Parathyroid adenoma (tissue), 2 donors: Measurements from ENCODE around the gene CCDC192.

Experiments
- H2AFZ ChIP-seq: fragments of 300-600 bp; sonication (generic); one replicate; pipeline ENCODE4 v1.7.0; 2017; ENCODE audit warnings: antibody characterized with exemption, mild to moderate bottlenecking
- H3K27ac ChIP-seq: fragments of 300-600 bp; sonication (generic); one replicate; pipeline ENCODE4 v1.7.0; 2017
- H3K27me3 ChIP-seq: fragments of 300-600 bp; sonication (generic); one replicate; pipeline ENCODE4 v1.7.0; 2017; ENCODE audit warnings: low read length; ENCODE audit not compliant: control insufficient read depth, insufficient read depth
- H3K36me3 ChIP-seq: fragments of 300-600 bp; sonication (generic); one replicate; pipeline ENCODE4 v1.7.0; 2017; ENCODE audit warnings: low read length; ENCODE audit not compliant: control insufficient read depth, insufficient read depth
- H3K4me1 ChIP-seq: fragments of 300-600 bp; sonication (generic); one replicate; pipeline ENCODE4 v1.7.0; 2017; ENCODE audit warnings: control low read depth
- H3K4me2 ChIP-seq: fragments of 300-600 bp; sonication (generic); one replicate; pipeline ENCODE4 v1.7.0; 2017; ENCODE audit warnings: low read length
- H3K4me3 ChIP-seq: fragments of 300-600 bp; sonication (generic); one replicate; pipeline ENCODE4 v1.7.0; 2017; ENCODE audit warnings: low read depth, low read length
- H3K79me2 ChIP-seq: fragments of 300-600 bp; sonication (generic); one replicate; pipeline ENCODE4 v1.7.0; 2017; ENCODE audit warnings: control low read depth
- H3K9ac ChIP-seq: fragments of 300-600 bp; sonication (generic); one replicate; pipeline ENCODE4 v1.7.0; 2017; ENCODE audit warnings: mild to moderate bottlenecking
- H3K9me3 ChIP-seq: fragments of 300-600 bp; sonication (generic); one replicate; pipeline ENCODE4 v1.7.0; 2017; ENCODE audit warnings: low read length; ENCODE audit not compliant: control insufficient read depth
- TF ChIP-seq, protein P1 (sequence below): fragments of 300-600 bp; sonication (generic); IDR thresholded peaks from one replicate; pipeline ENCODE4 v1.7.0; 2017; ENCODE audit warnings: antibody characterized with exemption, mild to moderate bottlenecking
- donor health status: primary hyperparathyroidism.

The CCDC192 gene

DNA sequence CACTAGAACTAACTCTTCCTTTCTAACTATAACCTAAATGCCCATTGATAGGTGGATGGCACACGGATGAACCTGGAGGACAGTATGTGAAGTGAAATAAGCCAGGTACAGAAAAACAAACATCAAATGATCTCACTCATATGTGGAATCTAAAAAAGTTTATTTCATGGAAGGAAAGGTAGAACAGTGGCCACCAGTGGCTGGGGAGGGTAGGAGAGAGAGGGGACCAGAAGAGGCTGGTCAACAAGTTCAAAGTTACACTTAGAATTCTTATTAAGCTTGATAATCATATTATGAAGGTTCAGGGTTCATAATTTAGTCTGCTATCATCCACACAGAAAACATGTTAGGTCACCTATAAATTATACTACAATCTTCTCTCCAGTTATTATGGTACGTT is 272.8 kb downstream of the CCDC192 start:
- no peak overlapping the region for H3K9ac ChIP-seq
- no peaks in the 10 kb centered on the region for H3K9me3 ChIP-seq
- H3K79me2 ChIP-seq, result no peaks in the 10 kb centered on the region
- no peak overlapping the region for H2AFZ ChIP-seq
- no peaks in the 10 kb centered on the region for H3K4me1 ChIP-seq
- TF ChIP-seq, protein P1, sequence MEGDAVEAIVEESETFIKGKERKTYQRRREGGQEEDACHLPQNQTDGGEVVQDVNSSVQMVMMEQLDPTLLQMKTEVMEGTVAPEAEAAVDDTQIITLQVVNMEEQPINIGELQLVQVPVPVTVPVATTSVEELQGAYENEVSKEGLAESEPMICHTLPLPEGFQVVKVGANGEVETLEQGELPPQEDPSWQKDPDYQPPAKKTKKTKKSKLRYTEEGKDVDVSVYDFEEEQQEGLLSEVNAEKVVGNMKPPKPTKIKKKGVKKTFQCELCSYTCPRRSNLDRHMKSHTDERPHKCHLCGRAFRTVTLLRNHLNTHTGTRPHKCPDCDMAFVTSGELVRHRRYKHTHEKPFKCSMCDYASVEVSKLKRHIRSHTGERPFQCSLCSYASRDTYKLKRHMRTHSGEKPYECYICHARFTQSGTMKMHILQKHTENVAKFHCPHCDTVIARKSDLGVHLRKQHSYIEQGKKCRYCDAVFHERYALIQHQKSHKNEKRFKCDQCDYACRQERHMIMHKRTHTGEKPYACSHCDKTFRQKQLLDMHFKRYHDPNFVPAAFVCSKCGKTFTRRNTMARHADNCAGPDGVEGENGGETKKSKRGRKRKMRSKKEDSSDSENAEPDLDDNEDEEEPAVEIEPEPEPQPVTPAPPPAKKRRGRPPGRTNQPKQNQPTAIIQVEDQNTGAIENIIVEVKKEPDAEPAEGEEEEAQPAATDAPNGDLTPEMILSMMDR, result no peak
- no peaks in the 10 kb centered on the region for H3K36me3 ChIP-seq
- H3K4me2 ChIP-seq, result no peak overlapping the region
- no peak overlapping the region for H3K4me3 ChIP-seq
- H3K27me3 ChIP-seq, result no peaks in the 10 kb centered on the region
- no peak overlapping the region for H3K27ac ChIP-seq

DNA sequence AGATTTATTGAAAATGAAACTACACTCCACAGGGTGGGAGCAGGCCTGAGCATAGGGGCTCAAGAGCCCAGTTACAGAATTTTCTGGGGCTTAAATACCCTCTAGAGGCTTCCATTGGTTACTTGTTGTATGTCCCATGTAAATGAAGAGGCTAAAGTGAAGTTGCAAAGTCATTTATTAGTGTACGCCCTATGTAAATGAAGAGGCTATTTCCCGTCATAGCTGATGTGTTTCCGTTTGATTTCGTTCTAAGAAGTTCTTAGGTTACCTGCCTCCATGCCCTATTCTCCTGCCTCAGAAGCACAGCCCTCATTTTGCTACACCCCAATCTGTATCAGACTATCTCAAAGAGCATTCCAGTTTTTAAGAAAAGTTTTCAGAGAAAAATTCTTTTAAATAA is 273.3 kb downstream of the CCDC192 start:
- H3K27ac ChIP-seq, result no peak overlapping the region
- H2AFZ ChIP-seq, result no peak overlapping the region
- H3K4me2 ChIP-seq, result no peak overlapping the region
- no peaks in the 10 kb centered on the region for H3K27me3 ChIP-seq
- H3K4me1 ChIP-seq, result no peaks in the 10 kb centered on the region
- H3K4me3 ChIP-seq, result no peak overlapping the region
- H3K79me2 ChIP-seq, result no peaks in the 10 kb centered on the region
- H3K36me3 ChIP-seq, result no peaks in the 10 kb centered on the region
- TF ChIP-seq, protein P1, result no peak
- H3K9me3 ChIP-seq, result no peaks in the 10 kb centered on the region
- H3K9ac ChIP-seq, result no peak overlapping the region

DNA sequence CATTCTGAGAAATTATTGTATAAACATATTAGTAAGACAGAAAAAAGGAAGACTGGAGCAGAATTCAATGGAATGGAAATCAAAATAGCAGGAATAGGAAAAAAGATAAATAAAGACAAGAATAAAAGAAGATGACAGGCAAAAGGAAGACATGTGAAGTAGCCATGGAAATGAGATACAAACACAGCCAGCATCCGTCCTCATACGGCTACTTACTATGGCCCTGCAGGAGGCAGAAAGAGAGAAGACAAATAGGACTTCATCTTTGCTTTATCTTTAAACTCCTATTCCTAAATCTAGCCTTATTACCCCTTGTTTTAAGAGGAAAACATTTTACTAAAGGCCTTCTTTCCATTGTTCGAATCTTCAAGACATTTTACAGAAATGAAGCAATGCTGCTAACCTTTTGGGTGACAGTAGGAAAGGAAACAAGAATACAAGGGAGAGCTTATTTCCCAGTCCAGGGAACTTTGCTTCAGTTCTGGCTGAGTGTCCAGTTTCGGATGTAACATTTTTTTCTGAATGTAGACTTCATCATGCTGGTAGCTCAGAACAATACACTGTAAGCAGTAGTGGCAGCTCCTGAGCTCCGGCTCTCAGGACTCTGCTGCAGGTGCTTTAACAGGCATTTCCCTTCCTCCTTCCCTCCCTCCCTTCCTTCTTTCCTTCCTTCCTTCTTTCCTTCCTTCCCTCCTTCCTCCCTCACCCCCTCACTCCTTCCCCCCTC is 274.0 kb downstream of the CCDC192 start:
- no peaks in the 10 kb centered on the region for H3K9me3 ChIP-seq
- no peak overlapping the region for H3K4me3 ChIP-seq
- no peaks in the 10 kb centered on the region for H3K79me2 ChIP-seq
- TF ChIP-seq, protein P1, result no peak
- H3K4me2 ChIP-seq, result no peak overlapping the region
- no peak overlapping the region for H2AFZ ChIP-seq
- no peaks in the 10 kb centered on the region for H3K27me3 ChIP-seq
- H3K27ac ChIP-seq, result no peak overlapping the region
- no peaks in the 10 kb centered on the region for H3K4me1 ChIP-seq
- H3K9ac ChIP-seq, result no peak overlapping the region
- H3K36me3 ChIP-seq, result no peaks in the 10 kb centered on the region

DNA sequence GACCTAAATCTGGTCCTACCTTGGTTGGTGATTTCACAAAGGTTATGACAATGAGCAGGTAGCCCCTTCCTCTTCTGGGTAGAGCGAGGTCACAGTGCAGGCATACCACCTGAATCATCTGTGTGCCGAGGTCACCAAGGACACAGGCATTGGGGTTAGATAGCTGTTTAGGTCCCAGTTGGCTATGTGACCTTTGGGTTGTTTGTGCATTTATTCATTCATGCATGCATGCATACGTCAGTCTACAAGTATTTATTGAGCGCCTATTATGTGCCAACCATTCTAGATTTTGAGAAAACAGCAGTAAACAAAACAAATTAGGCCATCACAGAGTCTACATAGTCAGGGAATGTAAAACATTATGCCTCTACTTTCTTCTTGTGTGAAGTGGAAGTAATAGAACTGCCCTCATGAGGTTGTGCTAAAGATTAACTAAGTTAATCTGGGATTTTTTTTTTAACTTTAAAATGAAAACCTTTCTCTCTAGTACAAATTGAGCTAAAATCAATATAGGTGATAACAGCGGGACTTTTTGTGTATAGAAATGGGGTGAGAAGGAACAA is 275.6 kb downstream of the CCDC192 start:
- no peaks in the 10 kb centered on the region for H3K36me3 ChIP-seq

More for the DNA sequence above, 275.6 kb downstream of the CCDC192 start:
- no peak overlapping the region for H3K27ac ChIP-seq
- no peaks in the 10 kb centered on the region for H3K79me2 ChIP-seq
- H3K9me3 ChIP-seq, result no peaks in the 10 kb centered on the region
- H3K4me2 ChIP-seq, result no peak overlapping the region
- H2AFZ ChIP-seq, result no peak overlapping the region
- TF ChIP-seq, protein P1, result no peak
- no peaks in the 10 kb centered on the region for H3K27me3 ChIP-seq
- H3K9ac ChIP-seq, result no peak overlapping the region
- no peak overlapping the region for H3K4me3 ChIP-seq
- H3K4me1 ChIP-seq, result no peaks in the 10 kb centered on the region
